Suprapubic skin (tissue), 3 donors: ENCODE measurements around the gene KRTAP4-5.

Experiments used
- CTCF ChIP-seq, 2 donors: fragments of 200-600 bp in 1 of 2; fragments of 450-650 bp in 1 of 2; sonication (generic) in 1 of 2; IDR thresholded peaks; one replicate each; pipeline ENCODE4 v1.5.1; 2016 to 2019; ENCODE audit warnings: antibody characterized with exemption in 2 of 2, mild to moderate bottlenecking in 1 of 2, moderate library complexity in 1 of 2
- EP300 ChIP-seq: sonication (generic); formaldehyde crosslinking; IDR thresholded peaks from one replicate; pipeline ENCODE4 v1.6.1; 2017; ENCODE audit warnings: antibody characterized with exemption

DNA sequence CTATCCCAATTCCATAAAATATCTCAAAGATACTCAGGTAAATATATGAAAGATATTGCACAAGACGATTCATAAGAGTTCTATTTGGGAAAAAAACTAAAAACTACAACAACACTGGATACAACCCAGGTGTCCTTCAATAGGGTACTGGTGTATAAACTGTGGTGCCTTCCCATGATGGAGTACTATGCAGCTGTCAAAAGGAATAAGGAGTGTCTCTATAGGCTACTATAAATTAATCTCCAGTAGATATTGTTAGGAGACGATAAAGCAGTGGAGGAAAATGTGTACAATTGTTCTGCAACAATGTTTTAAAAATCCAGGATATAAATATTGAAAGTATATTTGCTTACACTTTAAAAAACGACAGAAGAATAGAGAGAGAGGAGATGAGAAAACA is 23.2 kb downstream of the KRTAP4-5 start:
- TF ChIP-seq CTCF (IDR thresholded peaks at IDR 0.05) (no peak), EP300 (no peak)
